HAP-1 (cell line): ENCODE measurements around the gene RUNX1.
"Not testable (repeated sequence)": the region's sequence is repeated elsewhere in the genome, so short reads cannot be mapped to it uniquely, and the experiment has no call there.

Experiments
- DNase-seq, 2 experiments: peaks; one replicate each; pipeline ENCODE4 v3.0.0-alpha.2; 2016 to 2020; ENCODE audit warnings: low spot score in 2 of 2
- H3K27me3 ChIP-seq: fragments of 250-450 bp; sonication (Bioruptor Pico); 2 replicates; pipeline ENCODE4 v1.5.1; 2020; ENCODE audit warnings: low read depth, mild to moderate bottlenecking, moderate library complexity
- H3K36me3 ChIP-seq: fragments of 250-450 bp; sonication (Bioruptor Pico); replicated peaks from 2 replicates; pipeline ENCODE4 v1.5.1; 2020; ENCODE audit warnings: mild to moderate bottlenecking
- H3K4me1 ChIP-seq: fragments of 250-450 bp; sonication (Bioruptor Pico); 2 replicates; pipeline ENCODE4 v1.5.1; 2020; ENCODE audit warnings: mild to moderate bottlenecking
- H3K4me3 ChIP-seq: fragments of 250-450 bp; sonication (Bioruptor Pico); 2 replicates; pipeline ENCODE4 v1.5.1; 2020; ENCODE audit warnings: mild to moderate bottlenecking, moderate library complexity
- H3K9me3 ChIP-seq: fragments of 250-450 bp; sonication (Bioruptor Pico); 2 replicates; pipeline ENCODE4 v1.5.1; 2020; ENCODE audit warnings: mild to moderate bottlenecking, moderate library complexity
- in situ Hi-C: fragments of 300-500 bp; cut with MboI; formaldehyde crosslinking; loops from 3 replicates; pipeline ENCODE4 v1.14.3; 2020; ENCODE audit warnings: low sequenced_read_pairs, inconsistent platforms, mixed read lengths

Gene RUNX1

DNA sequence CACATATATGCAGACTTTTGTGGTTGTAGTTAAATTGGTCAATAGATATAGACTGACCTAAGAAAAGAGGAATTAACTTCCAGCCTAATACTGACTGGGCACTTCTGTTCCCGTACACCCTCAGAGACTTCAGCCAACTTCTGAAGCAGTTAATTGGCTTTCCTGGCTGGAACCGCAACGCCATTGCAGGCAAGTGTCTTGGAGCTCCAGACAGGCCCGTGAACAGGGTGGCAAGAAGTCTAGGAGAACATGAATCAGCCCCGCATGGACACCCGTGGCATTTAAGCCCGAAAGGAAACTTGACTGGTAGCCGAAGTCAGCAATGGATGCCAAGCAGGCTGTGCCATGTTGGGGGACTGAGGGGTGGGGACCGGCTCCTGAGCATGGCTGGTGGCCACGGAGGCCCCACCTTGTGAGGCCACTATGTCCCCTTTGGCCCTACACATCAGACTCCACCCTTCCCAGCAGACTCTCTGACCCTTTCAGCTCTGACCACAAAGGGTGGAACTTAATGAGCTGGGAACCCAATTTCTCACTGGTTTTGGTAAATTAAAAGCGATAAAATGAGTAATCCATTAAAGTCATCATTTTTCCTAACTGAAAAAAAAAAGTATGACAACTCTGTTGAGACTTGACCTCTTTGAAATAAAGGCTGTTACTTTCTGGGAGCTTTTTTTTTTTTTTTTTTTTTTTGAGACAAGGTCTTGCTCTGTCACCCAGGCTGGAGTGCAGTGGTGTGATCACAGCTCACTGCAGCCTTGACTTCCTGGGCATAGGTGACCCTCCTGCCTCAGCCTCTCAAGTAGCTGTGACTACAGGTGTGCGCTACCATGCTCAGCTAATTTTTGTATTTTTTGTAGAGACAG is 54.1 kb downstream of the RUNX1 start:
- no peak for DNase-seq
- Histone ChIP-seq H3K9me3 (no peaks in the 10 kb centered on the region), H3K4me1 (no peaks in the 10 kb centered on the region), H3K36me3 (no peaks in the 10 kb centered on the region), H3K4me3 (no peak overlapping the region), H3K27me3 (no peaks in the 10 kb centered on the region)
- in situ Hi-C loops, result no loop called here

DNA sequence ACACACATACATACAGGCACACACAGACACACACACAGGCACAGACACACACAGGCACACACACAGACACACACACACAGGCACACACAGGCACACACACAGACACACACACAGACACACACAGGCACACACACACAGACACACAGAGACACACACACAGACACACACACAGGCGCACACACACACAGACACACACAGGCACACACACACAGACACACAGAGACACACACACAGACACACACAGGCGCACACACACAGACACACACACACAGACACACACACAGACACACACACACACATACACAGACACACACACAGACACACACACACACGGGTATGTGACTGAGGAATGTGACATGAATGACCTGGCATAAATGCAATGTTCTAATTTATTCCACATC is 55.6 kb downstream of the RUNX1 start:
- H3K27me3 ChIP-seq, H3K36me3 ChIP-seq, H3K9me3 ChIP-seq, in situ Hi-C loops, H3K4me3 ChIP-seq, H3K4me1 ChIP-seq, DNase-seq: not testable (repeated sequence)

DNA sequence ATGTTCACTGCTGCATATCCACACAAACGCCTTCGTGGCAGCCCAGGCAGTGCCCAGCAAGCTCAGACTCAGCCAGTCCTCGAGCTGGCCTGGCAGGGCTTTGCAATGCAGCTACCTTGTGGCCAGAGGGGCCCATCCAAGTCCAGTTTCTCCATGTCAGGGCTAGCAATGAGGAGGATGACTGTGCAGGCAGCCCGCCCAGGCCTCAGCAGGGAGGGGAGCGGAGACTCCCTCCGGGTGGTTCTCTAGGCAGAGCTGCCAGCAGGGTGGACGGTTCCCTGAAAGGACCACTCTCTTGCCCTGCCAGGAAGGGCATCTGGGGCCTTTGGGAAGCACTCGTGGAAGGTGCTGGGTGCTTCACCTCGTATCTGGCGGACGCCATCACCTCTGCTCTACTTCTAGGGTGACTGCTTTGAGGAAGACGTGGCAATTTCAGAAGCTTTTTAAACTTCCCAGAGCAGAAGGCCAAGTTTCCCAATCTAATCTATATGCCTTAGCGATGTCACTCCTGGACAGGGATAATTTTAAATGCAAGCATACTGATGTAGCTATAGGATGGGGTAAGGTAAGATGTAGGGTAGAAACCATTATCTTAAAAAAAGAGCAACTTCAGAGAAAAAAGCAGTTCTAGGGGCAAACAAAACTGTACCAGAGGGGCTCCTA is 56.2 kb downstream of the RUNX1 start:
- DNase-seq, result no peak
- in situ Hi-C loops, result no loop called here

DNA sequence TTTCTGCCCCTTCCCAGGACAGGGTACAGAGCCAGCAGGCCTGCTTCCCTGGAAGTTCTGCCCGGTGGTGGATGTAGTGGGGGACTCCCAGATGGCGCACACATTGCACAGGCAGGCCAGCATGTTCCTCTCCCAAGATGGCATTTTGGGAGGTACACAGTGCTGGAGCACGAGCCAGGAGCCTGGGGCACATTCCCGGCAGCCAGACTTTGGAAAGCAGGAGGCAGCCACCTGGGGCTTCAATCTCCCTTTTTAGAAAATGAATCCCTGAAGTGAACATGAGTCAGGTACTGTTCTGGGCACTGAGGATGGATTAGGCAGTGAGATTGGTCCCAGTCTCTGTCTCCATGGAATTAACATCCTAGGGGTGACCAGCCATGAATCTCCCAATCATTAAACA is 56.9 kb downstream of the RUNX1 start:
- Histone ChIP-seq H3K4me3 (no peak overlapping the region), H3K36me3 (no peaks in the 10 kb centered on the region), H3K27me3 (no peaks in the 10 kb centered on the region), H3K9me3 (no peaks in the 10 kb centered on the region), H3K4me1 (no peaks in the 10 kb centered on the region)
- DNase-seq, result no peak
- in situ Hi-C loops, result no loop called here

More for the DNA sequence above, 56.2 kb downstream of the RUNX1 start:
- no peaks in the 10 kb centered on the region for H3K4me1 ChIP-seq
- H3K9me3 ChIP-seq, result no peaks in the 10 kb centered on the region
- no peaks in the 10 kb centered on the region for H3K27me3 ChIP-seq
- no peaks in the 10 kb centered on the region for H3K36me3 ChIP-seq
- no peak overlapping the region for H3K4me3 ChIP-seq

DNA sequence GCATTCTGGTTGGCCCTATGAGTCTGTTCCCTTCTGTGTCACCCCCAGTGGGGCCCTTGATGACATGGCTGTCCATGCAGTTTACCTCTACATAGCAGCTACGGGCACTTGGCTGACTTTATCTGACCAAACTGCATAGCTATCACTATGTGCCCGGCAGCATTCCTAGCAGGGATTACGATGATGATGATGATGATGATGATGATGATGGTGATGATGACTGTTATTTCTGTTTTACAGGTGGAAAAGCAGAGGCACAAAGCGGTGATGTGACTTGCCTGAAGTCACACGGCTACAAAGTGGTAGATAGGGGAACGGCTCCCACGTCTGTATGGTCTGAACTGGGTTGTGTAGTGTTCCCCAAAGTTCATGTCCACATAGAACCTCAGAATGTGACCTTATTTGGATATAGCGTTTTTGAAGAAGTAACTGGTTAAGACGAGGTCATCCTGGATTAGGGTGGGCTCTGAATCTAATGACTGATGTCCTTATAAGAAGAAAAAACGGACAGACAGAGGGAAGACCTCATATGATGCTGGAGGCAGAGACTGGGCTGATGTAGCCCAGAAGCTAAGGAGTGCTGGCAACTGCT is 57.6 kb downstream of the RUNX1 start:
- Histone ChIP-seq H3K9me3 (no peaks in the 10 kb centered on the region), H3K4me1 (no peaks in the 10 kb centered on the region), H3K27me3 (no peaks in the 10 kb centered on the region), H3K36me3 (no peaks in the 10 kb centered on the region), H3K4me3 (no peak overlapping the region)
- in situ Hi-C loops, result no loop called here
- DNase-seq, result no peak

DNA sequence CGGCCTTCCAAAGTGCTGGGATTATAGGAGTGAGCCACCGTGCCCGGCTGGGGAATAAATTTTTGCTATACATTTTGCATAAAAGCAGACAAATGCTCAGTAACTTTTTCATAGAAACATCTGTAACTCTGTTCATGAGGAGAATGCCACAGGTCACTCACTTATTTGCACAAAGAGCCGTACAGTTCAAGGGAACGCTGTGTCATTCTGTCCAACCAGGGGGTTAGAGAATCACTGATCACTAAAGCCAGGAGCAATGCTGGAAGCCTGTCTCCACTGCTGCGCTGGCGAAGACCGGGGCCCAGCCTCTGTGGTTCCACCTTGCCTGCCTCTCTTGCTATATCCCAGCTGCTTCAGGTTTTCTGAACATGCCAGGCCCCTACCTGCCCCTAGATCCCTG is 58.3 kb downstream of the RUNX1 start:
- H3K36me3 ChIP-seq, result no peaks in the 10 kb centered on the region
- in situ Hi-C loops, result no loop called here
- H3K27me3 ChIP-seq, result no peaks in the 10 kb centered on the region

DNA sequence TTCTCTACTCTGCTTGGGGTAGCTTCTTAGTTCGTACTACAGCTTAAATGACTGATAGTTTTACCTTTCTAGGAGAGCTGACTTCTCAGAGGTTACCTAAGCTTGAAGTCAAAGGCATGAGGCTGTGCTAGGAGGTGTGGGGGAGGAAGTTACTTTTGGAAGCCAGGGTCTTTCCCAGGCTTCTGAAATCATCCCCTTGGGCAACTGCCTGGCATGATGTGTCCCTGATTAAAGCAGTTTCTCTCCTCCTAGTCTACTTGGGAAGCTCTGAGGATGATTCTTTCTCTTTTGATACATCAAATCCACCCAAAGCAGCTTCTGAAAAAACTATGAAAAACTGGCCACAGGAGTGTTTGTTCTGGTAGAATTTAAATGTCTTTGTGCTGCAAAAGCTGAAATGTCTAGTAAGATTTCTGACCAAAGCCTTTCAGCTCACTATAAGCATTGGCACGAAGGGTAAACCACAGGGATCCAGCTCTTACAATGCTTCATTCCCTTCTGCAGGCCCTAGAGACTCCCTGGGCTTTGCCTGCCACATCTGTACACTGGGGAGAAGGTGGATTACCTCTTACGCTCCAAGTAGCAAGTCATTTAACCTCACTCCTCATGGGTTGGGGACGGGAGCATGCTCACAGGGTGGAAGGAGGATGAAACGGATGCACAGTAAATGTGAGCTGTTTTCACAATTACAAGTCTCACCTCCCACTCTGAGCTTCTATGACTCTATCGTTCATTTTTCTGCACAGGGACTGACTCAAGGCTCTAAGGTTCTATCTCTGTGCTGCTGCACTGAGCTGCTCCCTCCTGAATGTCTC is 59.6 kb downstream of the RUNX1 start:
- H3K36me3 ChIP-seq, result no peaks in the 10 kb centered on the region
- in situ Hi-C loops, result no loop called here

More for the DNA sequence above, 58.3 kb downstream of the RUNX1 start:
- no peak overlapping the region for H3K4me3 ChIP-seq
- H3K4me1 ChIP-seq, result no peaks in the 10 kb centered on the region
- no peaks in the 10 kb centered on the region for H3K9me3 ChIP-seq
- no peak for DNase-seq

DNA sequence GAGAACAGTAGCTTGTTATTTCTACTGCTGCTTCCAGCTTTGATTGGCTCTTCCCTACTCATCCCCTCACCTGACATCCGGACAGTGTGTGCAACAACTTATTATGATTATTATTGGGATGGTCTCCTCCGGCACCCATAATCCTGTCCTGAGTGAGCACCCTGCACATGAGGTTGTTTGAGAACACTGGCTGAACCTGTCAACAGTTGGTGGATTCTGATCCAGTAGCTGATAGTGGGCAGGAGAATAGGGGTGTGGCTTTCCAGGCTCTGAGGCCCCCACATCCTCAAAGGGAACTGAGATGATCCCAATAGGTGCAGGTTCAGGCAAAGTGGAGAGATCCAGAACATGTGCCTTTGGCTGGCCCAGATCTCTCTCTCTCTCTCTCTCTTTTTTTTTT is 60.5 kb downstream of the RUNX1 start:
- Histone ChIP-seq H3K4me1 (no peaks in the 10 kb centered on the region), H3K27me3 (no peaks in the 10 kb centered on the region), H3K36me3 (no peaks in the 10 kb centered on the region), H3K4me3 (no peak overlapping the region), H3K9me3 (no peaks in the 10 kb centered on the region)
- in situ Hi-C loops, result no loop called here
- no peak for DNase-seq

More for the DNA sequence above, 59.6 kb downstream of the RUNX1 start:
- no peaks in the 10 kb centered on the region for H3K9me3 ChIP-seq
- H3K4me1 ChIP-seq, result no peaks in the 10 kb centered on the region
- no peak for DNase-seq
- H3K4me3 ChIP-seq, result no peak overlapping the region
- no peaks in the 10 kb centered on the region for H3K27me3 ChIP-seq

DNA sequence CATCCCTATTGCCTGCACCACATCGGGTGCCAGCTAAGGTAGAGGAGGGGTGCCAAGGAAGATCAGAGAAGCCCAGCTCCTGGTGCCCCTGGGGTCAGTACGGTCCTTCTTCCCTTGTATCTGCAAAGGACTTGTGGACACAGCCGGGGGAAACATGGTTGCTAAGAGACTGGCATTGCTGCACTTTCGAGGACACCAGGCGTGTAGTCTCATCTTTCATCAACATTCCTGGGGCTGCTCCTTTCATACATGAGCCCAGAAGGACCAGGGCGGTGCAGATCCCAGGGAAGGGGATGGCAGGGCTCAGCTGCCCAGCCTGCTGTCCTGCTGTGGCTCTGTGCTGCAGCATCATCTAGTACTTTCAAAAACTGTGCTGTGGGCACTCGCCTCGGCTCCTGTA is 61.0 kb downstream of the RUNX1 start:
- in situ Hi-C loops, result no loop called here
- no peak for DNase-seq
- Histone ChIP-seq H3K36me3 (no peaks in the 10 kb centered on the region), H3K9me3 (no peaks in the 10 kb centered on the region), H3K4me3 (no peak overlapping the region), H3K27me3 (no peaks in the 10 kb centered on the region), H3K4me1 (no peaks in the 10 kb centered on the region)

DNA sequence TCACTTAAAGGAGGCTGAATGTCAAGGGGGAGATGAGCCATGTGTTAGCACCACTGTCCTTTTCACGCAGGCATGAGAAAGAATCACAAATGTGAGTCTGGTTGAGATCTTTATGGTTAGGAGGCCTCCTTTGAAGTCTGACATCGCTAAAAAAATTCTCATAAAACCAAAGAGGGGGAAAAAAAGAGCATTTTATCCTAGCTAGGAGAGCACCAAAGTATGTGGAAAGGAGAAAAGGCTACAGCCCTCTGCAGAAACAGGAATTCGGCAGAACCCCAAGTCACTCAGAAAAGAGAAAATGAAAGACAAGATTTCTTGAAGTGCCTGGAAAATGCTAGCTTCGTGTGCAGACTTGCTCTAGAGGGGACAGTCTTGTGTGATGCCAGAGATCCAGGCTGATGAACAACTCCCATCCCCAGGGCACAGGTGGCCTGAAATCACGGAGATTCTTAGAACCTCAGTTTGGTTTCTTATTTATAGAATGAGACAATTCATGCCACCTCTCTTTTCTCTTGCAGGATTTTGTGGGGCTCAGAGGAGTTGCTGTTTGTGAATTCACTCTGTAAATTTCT is 61.5 kb downstream of the RUNX1 start:
- DNase-seq, result no peak
- in situ Hi-C loops, result no loop called here
- no peak overlapping the region for H3K4me3 ChIP-seq

DNA sequence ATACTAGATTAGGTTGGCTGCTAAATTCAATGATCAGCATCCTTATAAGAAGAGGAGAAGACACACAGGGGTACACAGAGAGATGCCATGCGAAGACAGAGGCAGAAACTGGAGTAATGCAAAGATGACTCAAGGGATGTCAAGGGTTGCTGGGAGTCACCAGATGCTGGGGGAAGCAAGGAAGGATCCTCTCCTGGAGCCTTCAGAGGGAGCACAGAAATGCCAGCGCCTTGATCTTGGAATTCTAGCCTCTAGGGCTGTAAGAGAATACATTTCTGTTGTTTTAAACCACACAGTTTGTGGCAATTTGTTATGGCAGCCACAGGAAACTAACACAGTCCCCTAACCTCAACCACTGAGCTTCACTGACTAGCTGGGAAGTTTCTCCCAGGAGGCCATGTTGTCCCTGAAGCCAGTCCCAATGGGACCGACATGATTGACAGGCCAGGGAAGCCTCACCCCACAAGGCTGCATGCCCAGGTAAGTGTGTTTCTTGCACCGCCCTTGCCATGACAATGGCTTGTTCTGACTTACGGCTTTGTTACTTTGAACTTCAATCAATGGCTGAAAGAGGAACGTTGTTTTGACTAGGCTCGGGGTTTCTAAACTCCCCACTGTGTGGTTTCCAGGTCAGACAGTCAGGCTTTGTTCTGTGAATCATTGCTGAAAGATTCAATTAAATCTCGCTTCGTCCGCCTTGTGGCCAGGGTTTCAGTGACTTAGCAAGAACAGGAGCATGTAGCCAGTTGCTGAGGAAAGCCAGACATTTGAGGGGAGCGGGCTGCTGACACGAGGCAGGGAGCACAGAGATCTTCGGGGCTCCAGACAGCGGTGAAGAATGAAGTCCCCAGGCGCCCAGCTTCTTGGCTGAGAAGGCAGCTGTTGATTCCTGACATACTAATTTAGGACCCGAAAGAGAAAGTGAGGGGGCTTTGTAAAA is 62.3 kb downstream of the RUNX1 start:
- DNase-seq, result no peak
- H3K9me3 ChIP-seq, result no peaks in the 10 kb centered on the region
- in situ Hi-C loops, result no loop called here

More for the DNA sequence above, 61.5 kb downstream of the RUNX1 start:
- H3K36me3 ChIP-seq, result no peaks in the 10 kb centered on the region
- H3K9me3 ChIP-seq, result no peaks in the 10 kb centered on the region
- no peaks in the 10 kb centered on the region for H3K27me3 ChIP-seq
- H3K4me1 ChIP-seq, result no peaks in the 10 kb centered on the region

DNA sequence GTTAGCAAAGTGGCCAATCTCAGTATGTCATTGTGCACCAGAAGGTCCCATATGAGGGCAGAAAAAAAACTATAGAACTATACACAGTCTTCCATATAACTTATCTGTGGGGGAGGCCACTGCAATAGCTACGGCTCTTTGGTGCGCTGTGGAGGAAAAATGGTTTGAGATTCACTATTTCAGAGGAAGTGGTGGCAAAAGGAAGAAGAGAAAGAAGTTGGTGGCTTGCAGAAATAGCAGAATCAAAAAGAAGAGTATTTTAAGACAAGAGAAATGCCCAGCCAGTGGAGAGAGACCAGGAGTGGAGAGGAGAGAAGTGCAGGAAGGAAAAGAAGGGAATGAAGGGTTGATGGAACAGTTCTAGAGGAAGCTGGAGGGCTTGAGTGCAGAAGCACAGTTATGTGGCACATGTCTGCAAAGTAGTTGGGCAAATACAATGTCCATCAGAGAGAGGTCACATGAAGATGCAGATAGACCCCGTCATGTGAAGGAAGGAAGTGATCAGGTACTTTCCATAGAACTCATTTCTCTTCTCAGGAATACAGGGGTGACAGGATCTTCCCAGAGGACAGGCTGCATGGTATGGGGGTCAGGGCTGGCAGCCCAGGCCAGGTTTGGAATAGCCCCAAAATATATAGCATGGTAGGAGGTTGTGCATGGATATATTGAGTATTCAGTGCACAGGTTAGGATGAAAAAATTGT is 64.6 kb downstream of the RUNX1 start:
- no peaks in the 10 kb centered on the region for H3K4me1 ChIP-seq
- no peak for DNase-seq
- H3K27me3 ChIP-seq, result no peaks in the 10 kb centered on the region
- H3K9me3 ChIP-seq, result no peaks in the 10 kb centered on the region
- in situ Hi-C loops, result no loop called here
- H3K4me3 ChIP-seq, result no peak overlapping the region
- no peaks in the 10 kb centered on the region for H3K36me3 ChIP-seq

More for the DNA sequence above, 62.3 kb downstream of the RUNX1 start:
- no peak overlapping the region for H3K4me3 ChIP-seq
- no peaks in the 10 kb centered on the region for H3K27me3 ChIP-seq
- no peaks in the 10 kb centered on the region for H3K4me1 ChIP-seq
- H3K36me3 ChIP-seq, result no peaks in the 10 kb centered on the region
